Tibial nerve (tissue), 4 donors: Measurements from ENCODE around the gene PRKRIP1. TPM values are rescaled to one million over a fixed set of nuclear protein-coding genes. Genes with fewer than 3 reads are reported as not detected.
"Not testable (repeated sequence)": the region's sequence is repeated elsewhere in the genome, so short reads cannot be mapped to it uniquely, and the experiment has no call there.

ENCODE experiments used
- DNase-seq, 2 donors: peaks; one replicate each; pipeline ENCODE4 v3.0.0-alpha.2; 2019; ENCODE audit warnings: low spot score in 2 of 2
- H3K27ac ChIP-seq, 4 donors: fragments of 200-600 bp; sonication (generic) in 3 of 4; one replicate each; pipeline ENCODE4 v1.5.1; 2017 to 2019; ENCODE audit warnings: mild to moderate bottlenecking in 1 of 4
- H3K27me3 ChIP-seq, 2 donors: fragments of 200-600 bp; sonication (generic) in 1 of 2; one replicate each; pipeline versions ENCODE4 v1.5.1 to v1.6.0; 2017 to 2019
- H3K36me3 ChIP-seq, 3 donors: fragments of 200-600 bp; sonication (generic); one replicate each; pipeline ENCODE4 v1.5.1; 2018 to 2019
- H3K4me1 ChIP-seq, 4 donors: fragments of 200-600 bp; sonication (generic) in 3 of 4; one replicate each; pipeline ENCODE4 v1.5.1; 2017 to 2019
- H3K4me3 ChIP-seq, 4 donors: fragments of 200-600 bp; sonication (generic) in 3 of 4; one replicate each; pipeline ENCODE4 v1.5.1; 2017 to 2019; ENCODE audit warnings: mild to moderate bottlenecking in 1 of 4, moderate library complexity in 1 of 4
- H3K9me3 ChIP-seq, 4 donors: fragments of 200-600 bp; sonication (generic) in 3 of 4; one replicate each; pipeline ENCODE4 v1.5.1; 2017 to 2019
- EP300 ChIP-seq, 2 donors: sonication (generic); formaldehyde crosslinking; IDR thresholded peaks; one replicate each; pipeline ENCODE4 v1.6.1; 2017; ENCODE audit warnings: antibody characterized with exemption in 2 of 2, mild to moderate bottlenecking in 1 of 2
- POLR2A ChIP-seq, 2 donors: fragments of 450-650 bp; IDR thresholded peaks; one replicate each; pipeline ENCODE4 v1.6.1; 2017; ENCODE audit warnings: antibody characterized with exemption in 2 of 2, mild to moderate bottlenecking in 2 of 2, moderate library complexity in 2 of 2
- WGBS, 2 donors: methylation state at CpG; one replicate each; pipeline ENCODE4 v1.1.5; 2018; 5-methylcytosine and 5-hydroxymethylcytosine counted together
- total RNA-seq, 4 donors: library from RNA; depleted of rRNA; stranded (reverse); fragments of >200 nt; gene quantifications; one replicate each; pipeline ENCODE4 v1.1.0, GENCODE V29; 2016
- TF ChIP-seq, protein P1 (sequence below), 5 experiments: fragments of 200-600 bp in 3 of 5; fragments of 450-650 bp in 2 of 5; sonication (generic) in 3 of 5; IDR thresholded peaks; one replicate each; pipeline ENCODE4 v1.5.1; 2016 to 2019; ENCODE audit warnings: antibody characterized with exemption in 5 of 5, mild to moderate bottlenecking in 3 of 5, moderate library complexity in 2 of 5

Gene PRKRIP1
- total RNA-seq, 4 donors from 2014 or later = 34.7 to 62.1 (median 48.5) TPM

GRCh38 chr7:102469351-102469971 is 73.3 kb downstream of the PRKRIP1 start:
- no peak for DNase-seq
- Histone ChIP-seq H3K9me3 (no peaks in the 10 kb centered on the region), H3K4me1 (peaks cover 0 to 16% (median 7%) of the 10 kb centered on the region in 4 donors), H3K27me3 (no peaks in the 10 kb centered on the region), H3K4me3 (no peak overlapping the region), H3K27ac (no peak overlapping the region), H3K36me3 (peaks cover 0 to 69% (median 0%) of the 10 kb centered on the region in 3 donors)
- TF ChIP-seq POLR2A (IDR thresholded peaks at IDR 0.05) (no peak), EP300 (IDR thresholded peaks at IDR 0.05) (no peak)
- TF ChIP-seq, protein P1, sequence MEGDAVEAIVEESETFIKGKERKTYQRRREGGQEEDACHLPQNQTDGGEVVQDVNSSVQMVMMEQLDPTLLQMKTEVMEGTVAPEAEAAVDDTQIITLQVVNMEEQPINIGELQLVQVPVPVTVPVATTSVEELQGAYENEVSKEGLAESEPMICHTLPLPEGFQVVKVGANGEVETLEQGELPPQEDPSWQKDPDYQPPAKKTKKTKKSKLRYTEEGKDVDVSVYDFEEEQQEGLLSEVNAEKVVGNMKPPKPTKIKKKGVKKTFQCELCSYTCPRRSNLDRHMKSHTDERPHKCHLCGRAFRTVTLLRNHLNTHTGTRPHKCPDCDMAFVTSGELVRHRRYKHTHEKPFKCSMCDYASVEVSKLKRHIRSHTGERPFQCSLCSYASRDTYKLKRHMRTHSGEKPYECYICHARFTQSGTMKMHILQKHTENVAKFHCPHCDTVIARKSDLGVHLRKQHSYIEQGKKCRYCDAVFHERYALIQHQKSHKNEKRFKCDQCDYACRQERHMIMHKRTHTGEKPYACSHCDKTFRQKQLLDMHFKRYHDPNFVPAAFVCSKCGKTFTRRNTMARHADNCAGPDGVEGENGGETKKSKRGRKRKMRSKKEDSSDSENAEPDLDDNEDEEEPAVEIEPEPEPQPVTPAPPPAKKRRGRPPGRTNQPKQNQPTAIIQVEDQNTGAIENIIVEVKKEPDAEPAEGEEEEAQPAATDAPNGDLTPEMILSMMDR (IDR thresholded peaks at IDR 0.05) = no peak
- 82 to 85% methylated on average over 18 to 21 of the region's 24 CpGs for WGBS, 2 donors

DNA sequence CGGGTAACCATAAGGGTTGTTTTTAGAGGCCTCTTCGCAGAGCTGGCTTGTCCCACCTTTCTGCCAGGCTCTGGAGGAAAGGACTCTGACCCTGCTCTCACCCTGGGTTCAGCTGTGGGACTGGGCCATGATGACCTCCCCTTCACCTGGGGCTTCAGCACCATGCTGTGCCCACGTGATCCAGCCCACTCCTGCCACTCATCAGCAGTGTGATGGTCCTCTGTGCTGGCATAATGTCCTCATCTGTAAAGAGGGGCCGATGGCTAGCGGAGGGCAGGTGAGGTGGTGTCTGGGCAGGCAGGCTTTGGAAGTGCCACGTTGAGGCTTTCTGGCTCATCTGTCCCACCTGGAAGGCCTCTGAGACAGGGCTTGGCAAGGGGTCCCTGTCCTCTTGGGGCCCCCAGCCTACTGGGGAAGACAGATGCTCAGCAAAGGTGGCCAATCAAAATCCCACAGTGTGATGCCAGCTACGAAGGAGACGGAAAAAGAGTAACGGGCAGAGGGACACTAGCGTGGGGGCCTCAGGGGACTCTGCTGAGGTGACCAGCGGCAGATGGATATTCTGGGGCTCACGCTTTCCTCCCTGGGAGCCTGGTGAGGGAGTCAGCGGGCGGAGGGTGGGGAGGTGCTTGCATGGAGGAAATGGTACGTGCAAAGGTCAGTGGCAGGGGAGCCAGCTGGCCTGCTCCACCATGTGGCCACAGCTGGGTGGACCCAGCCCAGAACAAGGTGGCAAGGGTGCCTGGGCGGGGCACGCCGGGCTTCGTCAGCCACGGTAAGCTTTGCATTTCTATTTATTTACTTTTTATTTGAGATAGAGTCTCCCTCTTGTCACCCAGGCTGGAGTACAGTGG is 74.0 kb downstream of the PRKRIP1 start:
- no peak for DNase-seq

DNA sequence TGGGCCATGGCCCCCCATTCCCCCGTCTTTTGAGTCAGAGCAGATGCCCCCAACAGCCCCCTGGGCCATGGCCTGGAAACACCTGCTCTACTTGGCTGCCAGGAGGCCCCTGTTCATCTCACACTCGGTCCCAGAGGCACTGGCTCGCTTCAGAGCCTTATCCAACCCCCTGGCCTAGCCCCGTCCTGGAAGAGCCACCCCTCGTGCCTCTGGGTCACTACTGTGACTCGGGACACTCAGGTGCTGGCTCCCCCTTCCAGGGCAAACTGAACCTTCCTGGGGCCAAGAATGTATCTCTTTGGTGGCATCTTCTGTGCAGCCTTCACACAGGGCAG is 75.6 kb downstream of the PRKRIP1 start:
- H3K9me3 ChIP-seq = no peaks in the 10 kb centered on the region
- H3K36me3 ChIP-seq = peaks cover 0 to 74% (median 0%) of the 10 kb centered on the region in 3 donors
- no peak for DNase-seq
- no peak overlapping the region for H3K4me3 ChIP-seq
- H3K27ac ChIP-seq = no peak overlapping the region
- no peaks in the 10 kb centered on the region for H3K27me3 ChIP-seq
- WGBS, 2 donors = 69 to 73% methylated on average over 4 to 5 of the region's 6 CpGs
- peaks cover 0 to 12% (median 0%) of the 10 kb centered on the region in 4 donors for H3K4me1 ChIP-seq
- TF ChIP-seq EP300 (IDR thresholded peaks at IDR 0.05) = no peak
- TF ChIP-seq, protein P1 (IDR thresholded peaks at IDR 0.05) = no peak
- TF ChIP-seq POLR2A (IDR thresholded peaks at IDR 0.05) = no peak

More for the DNA sequence above, 74.0 kb downstream of the PRKRIP1 start:
- no peaks in the 10 kb centered on the region for H3K9me3 ChIP-seq
- H3K36me3 ChIP-seq = peaks cover 0 to 74% (median 0%) of the 10 kb centered on the region in 3 donors
- no peak overlapping the region for H3K4me3 ChIP-seq
- H3K27ac ChIP-seq = no peak overlapping the region
- no peaks in the 10 kb centered on the region for H3K27me3 ChIP-seq
- H3K4me1 ChIP-seq = peaks cover 0 to 21% (median 7%) of the 10 kb centered on the region in 4 donors
- TF ChIP-seq EP300 (IDR thresholded peaks at IDR 0.05) = no peak
- TF ChIP-seq POLR2A (IDR thresholded peaks at IDR 0.05) = no peak
- WGBS, 2 donors = 76 to 79% methylated on average over 19 to 20 of the region's 20 CpGs

DNA sequence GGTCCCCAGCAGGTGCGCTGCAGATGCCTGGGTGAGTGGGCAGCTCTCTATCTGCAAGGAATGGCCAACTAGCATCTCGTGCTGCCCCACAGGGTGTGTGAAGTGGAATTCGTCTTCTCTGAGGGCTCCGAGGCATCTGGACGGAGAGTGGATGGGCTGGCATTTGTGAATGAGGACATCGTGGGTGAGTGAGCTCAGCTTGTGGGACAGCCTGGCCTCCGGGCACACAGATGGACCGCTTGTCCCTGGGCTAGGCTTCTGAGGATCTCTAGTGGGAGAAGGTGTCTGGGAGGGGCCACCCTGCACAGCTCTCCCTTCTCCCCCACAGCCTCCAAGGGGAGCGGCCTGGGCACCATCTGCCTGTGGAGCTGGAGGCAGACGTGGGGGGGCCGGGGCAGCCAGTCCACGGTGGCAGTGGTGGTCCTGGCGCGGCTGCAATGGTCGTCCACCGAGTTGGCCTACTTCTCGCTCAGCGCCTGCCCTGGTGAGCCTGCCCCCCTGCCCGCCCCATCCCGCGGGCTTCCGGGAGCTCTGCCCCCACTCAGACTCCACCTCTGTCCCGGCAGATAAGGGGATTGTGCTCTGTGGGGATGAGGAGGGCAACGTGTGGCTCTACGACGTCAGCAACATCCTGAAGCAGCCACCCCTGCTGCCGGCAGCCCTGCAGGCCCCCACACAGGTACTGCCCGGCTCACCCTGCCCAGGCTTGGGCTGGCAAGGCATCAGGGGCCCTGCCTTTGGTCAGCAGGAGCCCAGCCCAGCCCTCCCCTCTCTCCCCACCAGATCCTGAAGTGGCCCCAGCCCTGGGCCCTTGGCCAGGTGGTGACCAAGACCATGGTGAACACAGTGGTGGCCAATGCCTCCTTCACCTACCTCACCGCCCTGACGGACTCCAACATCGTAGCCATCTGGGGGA is 76.2 kb downstream of the PRKRIP1 start:
- H3K27me3 ChIP-seq = no peaks in the 10 kb centered on the region
- peaks cover 0 to 9% (median 0%) of the 10 kb centered on the region in 4 donors for H3K4me1 ChIP-seq
- H3K36me3 ChIP-seq = peaks cover 0 to 71% (median 0%) of the 10 kb centered on the region in 3 donors
- TF ChIP-seq, protein P1 (IDR thresholded peaks at IDR 0.05) = no peak
- TF ChIP-seq EP300 (IDR thresholded peaks at IDR 0.05) = no peak
- no peak for TF ChIP-seq POLR2A (IDR thresholded peaks at IDR 0.05)
- no peak overlapping the region for H3K4me3 ChIP-seq
- no peak for DNase-seq
- H3K9me3 ChIP-seq = no peaks in the 10 kb centered on the region
- 78 to 82% methylated on average over 24 to 25 of the region's 31 CpGs for WGBS, 2 donors
- H3K27ac ChIP-seq = no peak overlapping the region

- H3K4me3 ChIP-seq = no peak overlapping the region
- H3K9me3 ChIP-seq = no peaks in the 10 kb centered on the region
- H3K36me3 ChIP-seq = peaks cover 0 to 61% (median 0%) of the 10 kb centered on the region in 3 donors
- peaks cover 0 to 8% (median 0%) of the 10 kb centered on the region in 4 donors for H3K4me1 ChIP-seq
- no peak overlapping the region for H3K27ac ChIP-seq
- DNase-seq = no peak
- 77 to 85% methylated on average over 21 to 22 of the region's 23 CpGs for WGBS, 2 donors
- no peaks in the 10 kb centered on the region for H3K27me3 ChIP-seq
- TF ChIP-seq POLR2A (IDR thresholded peaks at IDR 0.05) (no peak), EP300 (IDR thresholded peaks at IDR 0.05) (no peak)
- TF ChIP-seq, protein P1 (IDR thresholded peaks at IDR 0.05) = no peak
Observed at GRCh38 chr7:102473271-102473991, 77.3 kb downstream of the PRKRIP1 start.

GRCh38 chr7:102474116-102474515 is 78.0 kb downstream of the PRKRIP1 start:
- H3K27ac ChIP-seq, H3K9me3 ChIP-seq, H3K27me3 ChIP-seq, H3K4me3 ChIP-seq, H3K4me1 ChIP-seq, DNase-seq: not testable (repeated sequence)
- WGBS, 2 donors = 85 to 88% methylated on average over 3 to 11 of the region's 14 CpGs
- H3K36me3 ChIP-seq = peaks cover 0 to 54% (median 0%) of the 10 kb centered on the region in 3 donors

- H3K4me1 ChIP-seq, H3K9me3 ChIP-seq, H3K4me3 ChIP-seq, H3K27ac ChIP-seq, DNase-seq, H3K27me3 ChIP-seq: not testable (repeated sequence)
- H3K36me3 ChIP-seq = peaks cover 0 to 46% (median 0%) of the 10 kb centered on the region in 3 donors
- 80 to 93% methylated on average over 3 to 5 of the region's 19 CpGs for WGBS, 2 donors
Observed at GRCh38 chr7:102474736-102475435, 78.7 kb downstream of the PRKRIP1 start.
